Astrocyte (in vitro differentiated cells and primary cell): Measurements from ENCODE around the gene AAR2.

ENCODE experiments used
- CTCF ChIP-seq: IDR thresholded peaks from 2 replicates; pipeline ENCODE4 v1.5.1; 2011; ENCODE audit warnings: low read depth, mild to moderate bottlenecking, inconsistent platforms, low read length, moderate library complexity; ENCODE audit not compliant: insufficient read depth
- EZH2 ChIP-seq: IDR thresholded peaks from 2 replicates; pipeline ENCODE4 v1.6.1; 2012; ENCODE audit warnings: mild to moderate bottlenecking, low read length, inconsistent platforms; ENCODE audit not compliant: insufficient read depth

GRCh38 chr20:36267605-36268381 is 31.5 kb downstream of the AAR2 start:
- no peak for TF ChIP-seq CTCF
- no peak for TF ChIP-seq EZH2
